GM21526 (cell line): ENCODE results near the gene KRTAP22-1.

Source experiments
- ATAC-seq: cut with Tn5 transposase; IDR thresholded peaks from one replicate; pipeline ENCODE4 v1.9.1; 2021; ENCODE audit warnings: moderate library complexity; ENCODE audit not compliant: unreplicated experiment, low FRiP score

Gene KRTAP22-1

DNA sequence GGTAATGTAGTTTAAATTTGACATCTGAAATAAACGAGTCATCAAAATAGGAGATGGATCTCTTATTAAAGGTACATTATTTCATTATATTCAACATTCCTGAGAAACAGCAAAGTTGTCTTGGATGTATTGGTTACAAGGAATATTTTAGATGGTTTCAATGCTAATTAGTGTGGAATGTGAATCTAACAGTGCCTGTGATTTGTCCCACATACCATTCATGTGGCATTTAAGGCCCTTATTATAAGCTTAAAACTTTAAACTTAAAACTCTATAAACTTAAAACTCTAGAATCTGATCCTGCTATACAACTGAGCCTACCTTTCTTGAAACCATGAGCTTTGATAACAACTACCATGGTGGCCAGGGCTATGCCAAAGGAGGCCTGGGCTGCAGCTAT is at the start of gene KRTAP22-1:
Gene KRTAP22-1 (plus strand): TSS at position 301 of the 400 bp plus-strand sequence.
- ATAC-seq: no peak

DNA sequence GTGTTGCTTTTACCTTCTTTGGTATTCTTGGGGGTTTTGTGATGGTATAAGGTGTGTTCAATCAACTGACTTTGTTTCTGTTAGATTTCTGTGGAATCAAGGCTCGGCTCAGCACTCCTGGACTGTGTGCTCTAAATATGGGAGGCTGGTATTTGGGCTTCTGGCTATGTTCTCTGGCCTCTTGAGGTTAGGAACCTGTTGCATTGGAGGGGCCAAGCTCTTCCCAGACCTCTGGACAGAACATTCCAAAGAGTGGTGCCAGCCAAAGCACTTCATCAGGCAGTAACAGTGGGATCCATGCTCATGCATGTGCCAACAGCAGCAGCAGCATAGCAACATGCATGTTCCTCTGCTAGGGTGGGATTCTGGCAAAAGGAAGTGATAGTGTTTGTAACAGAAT is 48.1 kb upstream of the KRTAP22-1 start:
- ATAC-seq: no peak

DNA sequence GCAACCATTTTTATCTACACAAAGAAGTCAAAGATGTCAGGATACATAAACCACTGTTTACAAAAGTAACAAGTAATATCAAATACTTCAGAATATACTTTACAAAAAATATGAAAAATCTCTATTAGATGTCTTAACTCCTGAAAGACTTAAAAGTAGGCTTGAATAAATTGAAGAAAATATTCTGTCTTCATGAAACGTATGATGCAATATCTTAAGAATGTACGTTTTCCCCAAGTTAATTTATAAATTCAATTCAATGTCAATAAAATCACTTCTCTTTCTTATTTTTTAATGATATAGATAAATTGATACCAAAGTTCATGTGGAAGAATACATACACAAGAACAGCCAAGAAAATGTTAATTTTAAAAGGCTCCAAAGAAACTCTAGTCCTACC is 45.8 kb upstream of the KRTAP22-1 start:
- ATAC-seq: no peak

DNA sequence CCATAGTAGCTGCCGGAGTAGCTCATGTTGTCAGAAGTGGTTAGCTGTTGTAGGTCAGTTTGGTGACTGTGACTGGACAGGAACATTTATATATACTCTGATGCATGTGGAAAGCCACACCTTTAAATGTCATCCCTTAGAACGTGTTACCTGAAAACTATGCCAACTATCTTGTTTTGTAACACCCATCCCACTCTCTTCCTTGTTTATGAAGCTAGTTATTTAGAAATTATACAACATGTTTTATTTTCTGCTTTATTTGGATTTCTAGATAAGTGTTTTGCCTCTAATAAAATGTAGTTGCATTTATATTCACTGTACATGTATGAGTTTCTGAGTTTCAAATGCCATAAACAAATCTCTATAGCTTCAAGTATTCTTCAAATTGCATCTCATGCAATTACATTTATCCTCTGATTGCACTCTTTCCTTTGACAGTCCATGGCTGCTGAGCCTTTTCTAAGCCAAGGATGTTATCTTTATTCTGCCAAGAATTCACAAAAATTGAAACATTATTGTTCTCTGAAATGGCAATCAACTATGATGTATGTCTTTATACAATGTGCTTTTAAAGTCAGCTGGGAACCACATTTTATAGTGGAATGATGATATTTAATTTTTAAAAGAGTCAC is 39.5 kb upstream of the KRTAP22-1 start, which contains the start of gene KRTAP19-7:
Gene KRTAP19-7 (minus strand): TSS at position 51 of the 632 bp plus-strand sequence. CDS start 25 bp downstream, at position 26.
- ATAC-seq: no peak

DNA sequence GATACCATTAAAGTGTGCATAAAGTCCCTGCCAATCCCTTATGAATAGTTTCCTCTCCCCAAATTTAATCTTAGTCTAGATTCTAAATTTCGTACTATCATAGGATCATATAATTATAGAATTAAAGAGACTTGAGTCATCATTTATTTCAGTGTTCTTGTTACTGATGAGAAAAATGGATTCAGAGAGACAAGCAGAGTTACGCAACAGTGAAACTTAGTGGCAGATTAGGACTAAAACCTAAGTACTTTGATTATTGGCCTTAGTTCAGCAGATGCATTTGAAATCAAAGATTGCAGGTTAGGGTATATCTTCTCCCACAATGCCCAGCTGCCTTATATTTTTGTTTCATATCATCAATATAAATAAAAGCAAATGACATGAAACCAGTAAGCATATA is 38.9 kb upstream of the KRTAP22-1 start:
- ATAC-seq: no peak

DNA sequence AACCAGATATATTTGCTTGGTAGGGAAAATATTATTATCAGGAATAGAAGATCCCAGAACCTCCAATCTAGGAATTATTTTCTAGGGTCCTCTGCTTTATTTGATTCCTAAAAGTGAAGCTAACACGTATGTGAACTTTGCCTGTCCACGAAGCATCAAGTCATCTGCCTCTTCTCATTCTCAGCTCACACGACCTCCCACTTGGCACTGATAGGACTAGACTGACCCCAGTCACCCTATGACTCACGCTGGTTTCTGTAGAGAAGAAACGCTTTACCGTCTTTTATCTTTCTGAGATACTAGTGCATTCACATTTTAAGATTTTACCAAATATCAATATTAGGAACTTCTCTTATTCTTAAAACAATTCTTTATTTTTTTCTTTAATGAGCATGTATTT is 37.8 kb upstream of the KRTAP22-1 start:
- no peak for ATAC-seq

DNA sequence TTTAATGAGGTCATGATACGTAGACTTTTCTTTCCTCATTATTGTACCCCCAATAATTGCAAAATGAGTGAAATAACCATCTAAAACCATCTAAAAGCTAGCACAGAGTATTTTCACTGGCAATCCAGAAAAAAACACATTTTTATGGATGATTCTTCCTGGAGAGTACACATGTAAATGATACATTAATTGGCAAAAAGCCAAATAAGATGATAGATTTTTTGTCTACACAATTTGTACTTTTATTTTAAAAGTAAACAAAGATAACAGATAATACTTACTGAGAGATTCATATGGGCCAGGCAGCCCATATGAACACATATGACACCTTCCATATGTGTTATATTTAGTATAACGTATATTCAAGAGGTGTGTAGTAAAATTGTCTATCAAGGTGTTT is 37.3 kb upstream of the KRTAP22-1 start:
- no peak for ATAC-seq

DNA sequence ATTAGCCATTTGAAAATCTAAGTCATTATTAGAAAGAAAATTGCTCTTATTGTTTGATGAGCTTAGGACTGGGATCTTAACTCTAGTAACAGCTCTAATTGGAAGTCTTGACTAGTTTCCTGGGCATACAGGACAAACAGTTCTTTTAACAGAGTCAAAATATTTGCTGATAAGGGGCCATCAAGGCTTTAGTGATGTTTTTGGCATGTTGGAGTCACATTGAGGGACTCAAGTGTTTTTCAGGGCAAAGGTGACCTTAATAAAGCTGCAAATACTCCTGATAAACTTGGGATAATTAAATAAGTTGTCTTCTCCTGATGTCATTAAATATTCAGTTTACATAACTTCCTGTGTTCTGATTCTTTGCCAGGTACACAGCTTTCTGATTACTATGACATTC is 33.3 kb upstream of the KRTAP22-1 start:
- ATAC-seq: no peak

DNA sequence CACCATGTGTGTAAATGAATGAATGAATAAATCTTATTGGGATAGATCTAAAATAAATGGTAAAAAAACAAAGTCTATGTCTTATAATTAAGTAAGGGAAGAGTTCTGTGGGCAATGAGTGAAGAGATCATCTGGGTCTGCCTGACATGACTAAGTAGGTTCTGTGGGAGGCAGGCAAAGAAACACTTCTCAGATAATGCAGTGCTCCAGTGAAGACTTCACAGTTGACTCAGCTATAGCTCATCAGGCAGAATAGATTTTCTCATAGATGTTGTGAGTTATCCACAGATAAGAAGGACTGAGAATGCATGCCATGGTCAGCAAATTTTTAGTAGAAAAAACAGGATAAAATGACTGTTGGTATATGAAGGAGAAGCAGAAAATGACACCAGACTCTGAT is 23.1 kb upstream of the KRTAP22-1 start:
- no peak for ATAC-seq

DNA sequence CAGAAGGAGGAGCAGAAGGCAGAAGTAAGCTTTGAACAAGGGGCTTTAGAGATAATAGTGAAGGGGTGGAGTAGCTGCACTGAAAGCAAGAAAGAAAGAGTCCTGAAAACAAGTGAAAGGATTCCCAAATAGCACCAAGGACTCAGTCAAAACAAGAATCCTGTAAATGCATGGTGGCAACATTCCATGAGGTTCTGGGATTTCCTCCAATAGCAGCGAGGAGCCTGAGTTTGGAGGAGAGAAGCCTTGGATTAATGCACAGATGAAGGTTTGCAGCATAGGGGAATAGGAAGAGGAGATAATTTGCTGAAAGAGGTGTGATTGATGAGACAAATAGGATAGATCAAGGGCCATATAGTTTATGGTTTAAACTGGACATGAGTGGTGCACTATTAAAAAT is 21.5 kb upstream of the KRTAP22-1 start:
- no peak for ATAC-seq

DNA sequence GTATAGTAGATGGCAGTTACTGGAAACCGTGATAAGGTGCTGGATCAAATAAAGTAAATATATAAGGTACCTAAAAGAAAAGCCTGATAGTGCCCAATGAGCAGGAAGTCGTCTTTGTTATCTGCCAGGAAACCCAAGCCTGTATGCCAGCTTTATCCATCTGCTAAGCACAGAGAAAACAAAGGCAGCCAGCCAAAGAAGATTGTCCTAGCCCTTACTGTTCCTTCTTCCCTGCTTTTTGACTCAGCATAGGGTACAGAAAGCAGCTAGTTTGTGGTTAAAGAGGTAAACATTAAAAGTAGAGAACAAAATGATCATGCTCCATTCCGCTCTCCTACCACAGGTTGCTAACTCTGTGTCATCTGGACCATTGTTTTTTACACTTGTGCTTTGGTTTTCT is 20.8 kb upstream of the KRTAP22-1 start:
- ATAC-seq: no peak

DNA sequence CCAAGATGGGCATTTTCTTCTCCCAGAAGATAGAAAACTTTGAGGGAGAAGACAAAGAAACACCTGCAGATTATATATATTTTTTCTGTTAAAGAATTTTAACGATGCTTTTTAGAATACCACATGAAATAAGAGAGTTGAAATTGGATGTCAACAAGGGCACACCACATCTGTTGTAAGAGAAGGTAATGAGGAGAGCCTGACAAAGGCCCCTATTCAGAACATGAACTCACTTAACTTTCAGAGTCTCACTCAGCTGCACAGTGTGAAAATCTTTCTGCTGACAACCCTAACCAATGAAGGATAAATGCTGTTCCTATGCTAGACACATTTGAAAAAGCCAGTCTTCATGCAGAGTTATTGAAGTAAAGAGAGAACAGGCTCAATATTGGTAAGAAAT is 18.0 kb upstream of the KRTAP22-1 start:
- ATAC-seq: no peak

DNA sequence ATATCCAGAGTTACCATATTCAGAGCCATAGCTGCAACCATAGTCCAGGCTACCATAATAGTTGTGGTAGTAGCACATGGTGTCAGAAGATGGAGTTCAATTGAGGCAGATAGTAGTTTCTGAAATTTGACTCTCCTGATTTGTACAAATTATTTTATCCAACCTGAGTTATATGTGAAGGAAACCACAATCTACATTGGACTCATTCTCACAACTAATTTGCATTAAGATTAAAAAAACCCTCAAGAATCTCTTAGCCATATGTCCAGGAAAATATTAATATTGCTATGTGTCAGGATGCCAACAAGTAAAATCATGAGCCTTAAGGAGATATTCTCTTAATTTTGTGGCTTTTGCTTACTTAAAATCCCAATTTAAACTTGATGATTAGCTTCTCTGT is 10.6 kb upstream of the KRTAP22-1 start, which contains the start of gene KRTAP22-2:
Gene KRTAP22-2 (minus strand): TSS at position 101 of the 400 bp plus-strand sequence.
- ATAC-seq: no peak

DNA sequence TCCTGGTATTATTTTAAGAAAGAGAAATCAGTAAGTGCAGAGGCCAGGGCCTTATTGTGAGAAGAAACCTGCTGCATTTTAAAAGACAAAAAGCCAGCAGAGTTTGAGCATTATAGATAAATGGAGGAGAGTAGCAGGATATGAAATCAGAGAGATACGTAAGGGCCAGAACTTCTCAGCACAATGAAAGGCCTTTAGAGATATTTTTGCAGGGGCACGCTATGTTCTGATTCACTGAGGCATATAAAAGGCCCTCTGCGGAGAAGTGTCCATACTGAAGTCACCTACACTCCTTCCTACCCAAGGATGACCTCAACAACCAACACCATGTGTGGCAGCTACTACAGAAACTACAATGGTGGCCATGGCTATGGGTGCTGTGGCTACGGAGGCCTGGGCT is 8.7 kb upstream of the KRTAP22-1 start, which contains the start of gene KRTAP6-3:
Gene KRTAP6-3 (plus strand): TSS at position 301 of the 400 bp plus-strand sequence. CDS start 6 bp downstream, at position 307.
- ATAC-seq: no peak

DNA sequence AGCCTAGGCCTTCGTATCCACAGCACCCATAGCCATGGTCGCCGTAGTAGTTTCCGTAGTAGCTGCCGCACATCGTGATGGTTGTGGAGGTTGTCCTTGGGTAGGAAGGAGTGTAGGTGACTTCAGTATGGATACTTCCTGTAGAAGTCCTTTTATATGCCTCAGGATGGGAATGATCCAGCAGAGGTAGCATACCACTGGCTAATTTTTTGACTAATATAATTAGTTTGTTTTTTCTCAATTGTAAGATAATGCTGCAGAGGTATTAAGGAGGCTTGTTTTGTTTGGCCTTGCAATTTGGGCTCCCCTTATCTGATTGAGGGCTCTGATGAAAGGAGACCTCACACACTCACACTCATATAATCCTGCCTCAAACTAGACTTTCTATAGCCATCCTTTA is 2.1 kb upstream of the KRTAP22-1 start, which contains the start of gene KRTAP6-2:
Gene KRTAP6-2 (minus strand): TSS at position 101 of the 400 bp plus-strand sequence. CDS start 28 bp downstream, at position 73.
- ATAC-seq: no peak

DNA sequence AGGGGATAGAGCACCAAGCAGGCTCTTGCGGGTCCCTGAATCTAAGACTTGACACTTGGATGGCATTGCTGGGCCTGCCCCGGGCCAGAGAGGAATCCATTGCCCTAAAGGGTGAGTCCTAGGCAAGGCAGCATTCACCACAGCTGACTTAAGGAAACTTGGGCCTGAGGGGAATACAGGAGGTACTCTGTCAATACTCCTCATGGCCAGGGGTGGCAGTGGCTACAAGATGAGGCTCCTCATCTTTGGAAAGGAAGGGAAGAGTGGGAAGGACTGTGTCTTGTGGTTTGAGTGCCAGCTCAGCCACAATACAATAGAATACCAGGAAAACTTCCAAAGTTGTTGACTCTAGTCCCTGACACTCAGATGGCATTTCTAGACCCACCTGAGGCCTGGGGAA is 5.1 kb downstream of the KRTAP22-1 start:
- ATAC-seq: no peak

DNA sequence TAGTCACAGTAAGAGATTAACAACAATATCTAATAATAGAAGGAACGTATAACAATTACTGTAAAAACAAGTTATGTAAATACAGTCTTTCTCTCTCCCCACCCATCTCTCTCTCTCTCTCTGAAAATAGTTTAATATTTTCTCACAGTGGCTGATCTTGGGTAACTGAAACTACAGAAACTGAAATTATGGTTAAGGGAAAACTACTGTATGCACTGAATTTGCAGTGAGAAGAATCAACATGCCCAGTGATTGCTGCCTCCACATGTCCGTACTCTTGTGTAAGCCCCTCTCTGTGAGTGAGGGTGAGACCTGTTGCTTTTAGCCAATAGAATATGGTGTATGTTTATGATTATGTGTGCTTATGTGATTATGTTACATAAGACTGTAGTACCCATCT is 11.2 kb downstream of the KRTAP22-1 start:
- ATAC-seq: no peak

DNA sequence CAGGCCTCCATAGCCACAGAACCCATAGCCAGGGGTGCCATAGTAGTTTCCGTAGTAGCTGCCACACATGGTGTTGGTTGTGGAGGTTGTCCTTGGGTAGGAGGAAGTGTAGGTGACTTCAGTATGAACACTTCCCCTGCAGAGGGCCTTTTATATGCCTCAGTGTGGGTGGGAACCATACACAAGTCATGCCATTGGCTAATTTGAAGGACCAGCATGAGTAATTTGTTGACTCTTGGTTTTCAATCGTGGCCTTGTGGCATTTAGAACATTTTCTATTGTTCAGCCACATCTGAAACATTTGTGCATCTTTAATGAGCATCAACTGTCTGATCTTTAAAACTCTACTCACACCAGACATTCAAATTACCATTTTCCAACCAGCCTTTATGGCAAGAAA is 12.9 kb downstream of the KRTAP22-1 start, which contains the start of gene KRTAP6-1:
Gene KRTAP6-1 (minus strand): TSS at position 95 of the 400 bp plus-strand sequence. CDS start 26 bp downstream, at position 69.
- ATAC-seq: no peak

DNA sequence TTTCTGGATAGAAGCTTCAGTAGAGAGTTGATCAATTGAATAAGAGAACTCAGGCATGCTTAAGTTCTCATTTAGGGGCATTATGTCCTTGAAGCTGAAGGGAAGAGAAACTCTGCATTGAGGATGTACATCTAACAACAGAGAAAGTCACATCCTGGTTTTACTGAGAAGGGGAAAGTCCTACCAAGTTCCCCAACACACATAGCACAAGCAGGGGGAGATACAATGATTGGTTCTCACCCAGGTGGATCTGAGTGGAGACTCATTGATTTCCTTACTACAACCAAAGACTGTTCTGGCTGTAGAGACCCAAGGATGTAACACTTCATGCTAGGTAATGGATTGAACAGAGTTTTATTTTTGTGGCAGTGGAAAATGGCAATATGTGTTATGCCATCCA is 14.3 kb downstream of the KRTAP22-1 start:
- ATAC-seq: no peak

DNA sequence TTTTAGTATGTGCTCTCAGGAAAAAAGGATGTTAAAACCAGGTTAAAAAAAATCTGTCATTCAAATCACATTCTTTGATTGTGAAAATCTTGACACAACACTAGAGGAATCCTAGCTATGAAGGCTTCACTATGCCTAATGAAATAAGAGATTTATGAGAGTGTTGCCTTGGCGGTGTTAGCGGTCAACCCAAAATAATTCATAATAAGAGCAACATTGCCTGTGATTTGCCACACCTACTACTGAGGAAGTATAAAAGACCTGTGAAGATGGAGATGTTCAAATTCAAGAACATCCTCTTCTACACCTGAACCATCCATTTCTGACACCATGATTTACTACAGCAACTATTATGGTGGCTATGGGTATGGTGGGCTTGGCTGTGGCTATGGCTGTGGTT is 15.2 kb downstream of the KRTAP22-1 start, which contains the start of gene KRTAP20-1:
Gene KRTAP20-1 (plus strand): TSS at position 301 of the 400 bp plus-strand sequence. CDS start 30 bp downstream, at position 331.
- ATAC-seq: no peak

DNA sequence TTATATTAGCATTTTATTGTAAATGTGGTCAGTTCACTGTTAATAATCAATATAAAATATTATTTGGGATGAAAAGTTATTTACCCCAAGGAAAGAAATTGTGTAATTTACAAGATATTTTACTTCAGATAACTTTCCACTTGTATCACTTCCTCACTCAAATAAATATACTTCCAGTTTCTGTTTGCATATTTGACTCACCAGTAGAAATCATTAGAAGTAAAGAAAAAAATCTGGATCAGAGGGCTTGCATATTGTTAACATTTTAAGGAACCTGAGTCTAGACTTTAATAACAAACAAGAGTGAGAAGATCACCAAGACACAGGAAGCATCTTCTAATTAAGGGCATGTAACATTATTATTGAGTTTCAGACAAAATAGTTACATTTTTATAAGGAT is 19.2 kb downstream of the KRTAP22-1 start:
- no peak for ATAC-seq

DNA sequence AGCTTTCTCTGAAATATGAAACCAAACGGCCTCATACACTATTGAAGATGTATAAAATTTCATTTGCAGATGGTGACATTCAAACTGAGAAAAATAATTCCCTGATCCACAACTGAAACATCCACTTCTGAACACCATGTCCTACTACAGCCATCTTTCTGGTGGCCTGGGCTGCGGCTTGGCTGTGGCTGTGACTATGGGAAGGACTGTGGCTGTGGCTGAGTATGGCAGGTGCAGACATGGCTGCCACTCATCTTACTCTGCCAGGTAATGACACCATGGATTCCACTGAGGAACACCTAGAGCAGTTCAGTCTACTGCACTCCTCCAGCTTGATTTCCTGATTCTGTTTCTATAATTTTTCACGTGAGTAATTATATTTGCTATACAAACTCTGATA is 19.6 kb downstream of the KRTAP22-1 start, which contains the start of gene KRTAP20-4:
Gene KRTAP20-4 (plus strand): TSS at position 106 of the 400 bp plus-strand sequence.
- ATAC-seq: no peak
